IPS-NIHi7 (cell line): ENCODE measurements around the gene RFX2.
"Not testable (repeated sequence)": the region's sequence is repeated elsewhere in the genome, so short reads cannot be mapped to it uniquely, and the experiment has no call there.

ENCODE experiments used
- DNase-seq: peaks from one replicate; pipeline ENCODE4 v3.0.0; 2012; ENCODE audit warnings: mixed read lengths; ENCODE audit errors: extremely low spot score

RFX2 gene

GRCh38 chr19:6012426-6013170 is 97.7 kb downstream of the RFX2 start:
- DNase-seq: no peak

GRCh38 chr19:6011794-6012193 is 98.5 kb downstream of the RFX2 start:
- no peak for DNase-seq

DNA sequence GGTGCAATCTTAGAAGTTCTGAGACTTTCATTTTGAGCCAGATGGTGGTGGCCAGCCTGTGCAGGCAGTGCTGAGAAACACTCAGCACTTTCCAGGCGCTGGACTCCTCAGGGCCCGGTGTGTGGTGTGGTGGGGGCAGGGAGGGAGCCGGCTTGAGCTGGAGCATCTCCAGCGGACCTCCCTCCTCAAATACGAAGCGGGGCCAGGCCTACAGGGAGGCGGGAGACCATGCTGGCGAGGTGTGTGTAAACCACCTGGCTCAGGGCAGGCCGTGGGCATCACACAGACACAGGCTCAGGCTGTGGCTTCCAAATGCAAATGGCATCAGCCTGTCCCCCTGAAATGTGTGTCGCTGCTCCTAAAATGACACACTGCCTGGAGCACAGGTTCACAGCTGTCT is 99.1 kb downstream of the RFX2 start:
- DNase-seq: no peak

DNA sequence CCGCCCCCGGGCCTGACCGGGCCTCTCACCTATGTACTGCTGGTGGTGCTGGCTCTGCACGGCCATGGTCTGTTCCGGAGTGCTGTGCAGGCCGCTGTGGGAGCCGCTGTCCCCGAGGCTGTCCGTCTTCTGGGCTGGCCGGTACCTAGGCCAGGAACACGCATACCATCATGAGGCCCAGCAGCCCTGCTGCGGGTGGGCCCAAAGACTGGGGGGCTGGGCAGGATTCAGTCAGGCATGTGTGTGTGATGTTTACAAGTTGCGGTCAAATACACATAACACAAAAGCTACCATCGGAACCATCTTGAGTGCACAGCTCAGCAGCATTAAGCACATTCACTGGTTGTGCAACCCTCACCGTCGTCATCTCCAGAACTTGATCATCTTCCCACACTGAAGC is 100.2 kb downstream of the RFX2 start:
- DNase-seq: no peak

- DNase-seq: no peak
Measured at GRCh38 chr19:6007866-6008265, 102.4 kb downstream of the RFX2 start.

DNA sequence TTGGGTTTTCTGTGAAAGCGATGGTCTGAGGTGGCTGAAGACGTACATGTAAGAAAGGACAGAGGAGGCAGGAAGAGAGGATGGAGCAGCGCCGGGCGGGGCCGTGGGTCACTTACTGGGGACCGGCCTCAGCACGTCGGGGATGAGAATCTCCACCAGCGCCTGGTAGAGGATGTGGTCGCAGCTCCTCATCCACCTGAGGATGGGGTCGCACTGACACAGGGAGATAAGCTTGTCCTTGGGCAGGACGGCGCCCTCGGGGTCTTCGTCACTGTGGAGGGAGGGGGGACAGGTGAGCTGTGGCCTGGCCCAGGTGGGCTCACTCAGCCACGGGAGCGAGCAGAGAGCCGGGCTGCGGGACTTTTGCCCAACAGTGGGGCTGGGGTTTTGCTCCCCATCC is 103.4 kb downstream of the RFX2 start:
- DNase-seq: no peak

DNA sequence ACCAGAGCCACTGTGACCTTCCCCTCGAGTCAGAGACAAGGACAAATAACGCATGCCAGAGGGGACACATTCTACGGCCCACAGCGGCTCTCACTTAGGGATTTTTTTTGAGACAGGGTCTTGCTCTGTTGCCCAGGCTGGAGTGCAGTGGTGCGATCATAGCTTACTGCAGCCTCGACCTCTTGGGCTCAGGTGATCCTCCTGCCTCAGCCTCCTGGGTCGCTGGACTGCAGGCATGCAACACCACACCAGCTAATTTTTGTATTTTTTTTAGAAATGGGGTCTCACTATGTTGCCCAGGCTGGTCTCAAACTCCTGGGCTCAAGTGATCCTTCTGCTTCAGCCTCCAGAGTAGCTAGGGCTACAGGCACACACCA is 104.2 kb downstream of the RFX2 start:
- not testable (repeated sequence) for DNase-seq

DNA sequence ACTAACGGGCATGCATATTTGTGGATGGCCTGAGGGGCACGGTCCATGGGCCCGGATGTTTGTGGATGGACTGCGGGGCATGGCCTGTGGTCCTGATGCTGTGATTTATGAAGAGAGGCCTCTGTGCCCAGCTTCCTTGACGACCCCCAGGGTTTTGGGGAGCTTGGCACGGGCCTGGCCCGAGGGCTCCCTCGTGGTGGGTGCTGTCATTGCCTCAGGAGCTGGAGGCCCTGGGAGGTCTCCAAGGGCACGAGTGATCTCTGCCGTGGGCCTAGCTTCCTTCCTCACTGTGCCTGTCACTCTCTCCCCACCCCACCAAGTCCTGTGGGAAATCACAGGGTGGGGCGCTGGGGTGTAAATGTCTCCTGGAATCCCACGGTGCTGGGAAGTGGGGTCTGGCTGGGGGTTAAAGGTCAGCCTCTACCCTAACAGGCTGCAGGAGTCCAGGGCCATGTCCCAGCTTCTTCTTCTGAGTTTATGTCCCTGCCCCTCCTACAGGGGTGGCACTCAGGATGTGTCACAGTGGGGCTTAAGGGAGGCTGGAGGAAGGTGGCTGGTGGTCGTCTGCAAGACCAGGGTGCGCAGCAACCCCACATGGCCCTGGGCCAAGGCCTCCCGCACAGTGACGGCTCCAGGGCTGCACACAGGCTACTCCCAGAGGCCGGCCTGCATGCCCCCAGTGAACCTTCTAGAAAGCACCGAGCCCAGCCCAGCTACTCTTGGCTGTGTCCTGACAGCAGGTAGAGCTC is 104.8 kb downstream of the RFX2 start:
- no peak for DNase-seq

- DNase-seq: no peak
Measured at GRCh38 chr19:6003976-6004375, 106.3 kb downstream of the RFX2 start.

DNA sequence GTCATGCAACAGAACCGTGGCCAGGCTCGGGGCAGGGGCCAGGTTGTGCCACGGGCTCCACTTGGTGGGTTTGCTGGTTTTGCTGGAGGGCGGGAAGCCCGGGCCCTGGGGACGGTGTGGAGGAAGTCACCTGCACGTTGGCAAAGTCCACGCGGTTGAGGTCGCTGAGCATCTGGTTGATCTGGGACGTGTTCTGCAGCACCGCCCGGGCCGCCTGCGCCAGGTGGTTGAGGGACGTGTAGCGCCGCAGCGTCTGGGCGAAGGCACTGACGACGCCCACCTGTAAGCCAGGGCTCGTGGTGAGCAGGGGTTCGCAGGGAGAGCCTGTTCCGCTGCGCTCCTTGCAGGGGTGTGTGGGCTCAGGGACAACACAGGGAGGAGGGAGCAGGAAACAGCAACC is 107.7 kb downstream of the RFX2 start:
- no peak for DNase-seq

GRCh38 chr19:6000228-6000847 is 110.0 kb downstream of the RFX2 start:
- no peak for DNase-seq

DNA sequence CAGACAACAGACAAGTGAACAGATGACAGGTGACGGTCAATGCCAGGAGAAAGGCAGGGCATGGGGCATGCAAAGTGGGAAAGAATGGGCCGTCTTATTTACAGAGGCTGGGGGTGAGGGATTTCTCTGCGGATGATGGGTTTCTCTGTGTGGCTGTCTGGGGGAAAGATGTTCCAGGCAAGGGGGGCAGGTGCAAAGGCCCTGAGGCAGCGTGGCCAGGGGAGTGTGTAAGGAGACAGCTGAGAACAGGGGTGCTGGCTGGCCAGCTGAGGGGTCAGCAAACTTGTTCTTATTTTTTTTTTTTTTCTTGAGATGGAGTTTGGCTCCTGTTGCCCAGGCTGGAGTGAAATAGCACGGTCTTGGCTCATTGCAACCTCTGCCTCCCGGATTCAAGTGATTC is 110.6 kb downstream of the RFX2 start:
- DNase-seq: no peak

DNA sequence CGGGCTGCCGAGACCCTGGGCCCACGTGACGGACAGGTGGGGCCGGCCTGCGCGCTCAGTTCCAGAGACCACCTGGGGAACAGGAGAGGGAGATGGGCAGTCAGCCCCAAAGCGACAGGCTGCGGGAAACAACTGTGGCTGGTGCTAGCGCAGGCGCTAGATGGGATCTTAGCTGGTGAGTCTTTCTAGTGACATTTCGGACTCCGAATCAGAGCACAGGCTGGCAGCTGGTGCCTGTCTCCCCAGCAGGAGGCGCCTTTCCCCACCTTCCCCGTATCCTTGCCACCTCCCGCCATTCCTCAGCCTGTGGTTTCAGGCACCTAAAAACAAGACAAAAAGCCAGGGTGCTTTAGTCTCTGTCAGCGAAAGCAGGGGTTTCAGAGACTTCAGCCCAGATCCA is 112.9 kb downstream of the RFX2 start:
- peak; percentile 85 for DNase-seq

DNA sequence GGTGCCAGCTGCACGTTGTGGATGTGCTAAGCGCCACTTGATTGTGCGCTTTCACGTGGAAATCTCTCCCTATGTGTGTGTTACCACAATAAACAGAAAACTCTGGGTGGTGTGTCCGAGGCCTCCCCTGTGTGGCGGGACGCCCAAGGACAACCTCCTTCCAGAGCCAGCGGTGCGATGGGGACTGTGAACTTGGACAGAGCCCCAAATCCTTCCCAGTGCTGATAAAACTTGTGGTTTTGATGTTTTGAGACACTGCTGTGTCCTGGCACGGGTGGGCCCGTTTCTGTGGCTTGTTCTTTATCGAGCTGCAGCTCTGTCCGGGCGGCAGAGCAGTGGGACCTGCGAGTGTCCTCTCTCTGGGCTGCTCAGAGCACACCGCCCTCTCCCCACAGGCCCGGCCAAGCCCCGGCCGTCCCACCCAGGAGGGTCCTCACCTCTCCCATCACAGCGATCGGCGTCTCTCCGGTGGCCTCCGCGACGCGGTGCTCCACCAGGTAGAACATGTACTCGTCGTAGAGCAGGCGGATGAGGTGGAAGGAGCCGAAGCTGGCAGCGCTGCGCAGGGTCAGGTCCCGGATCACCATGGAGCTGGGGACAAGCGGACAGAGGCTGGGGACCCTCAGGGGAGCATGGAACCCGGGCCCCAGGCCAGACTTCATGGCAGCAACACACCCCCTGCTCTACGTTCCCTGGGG is 113.5 kb downstream of the RFX2 start:
- DNase-seq: no peak

DNA sequence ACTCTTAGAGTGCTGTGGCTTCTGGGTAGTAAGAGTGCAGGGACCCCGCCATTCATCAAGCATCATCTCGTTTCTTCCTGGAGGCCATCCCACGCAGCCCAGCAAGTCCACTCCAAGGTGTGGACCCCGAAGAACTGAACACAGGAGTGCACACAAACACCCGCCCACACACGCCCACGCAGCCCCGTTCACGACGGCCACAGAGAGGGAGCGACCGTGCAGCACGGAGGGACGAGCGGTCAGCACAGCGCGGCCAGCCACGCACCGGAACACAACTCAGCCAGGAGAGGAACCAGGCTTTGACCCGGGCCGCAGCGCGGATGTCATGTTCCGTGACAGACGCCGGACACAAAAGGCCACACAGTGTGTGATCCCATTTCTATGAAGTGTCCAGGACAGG is 114.2 kb downstream of the RFX2 start:
- DNase-seq: no peak

DNA sequence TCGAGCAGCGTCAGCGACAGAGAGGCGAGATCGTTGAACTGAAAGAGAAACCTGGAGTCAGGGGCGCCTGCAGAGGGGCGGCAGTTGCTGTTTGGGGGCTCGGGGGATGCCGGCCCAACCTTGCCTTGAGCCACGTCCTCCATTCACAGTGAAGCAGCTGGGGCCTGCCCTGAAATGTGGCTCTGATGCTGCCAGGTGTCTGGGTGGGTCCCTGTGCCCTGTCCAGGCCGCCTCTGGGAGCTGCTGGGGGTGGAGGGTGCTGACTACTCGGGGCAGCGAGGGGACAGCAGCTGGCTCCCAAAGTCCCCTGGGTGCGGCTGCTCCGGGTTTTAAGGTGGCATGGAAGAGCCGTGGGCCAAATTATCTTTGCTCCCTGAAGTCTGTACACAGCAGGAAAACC is 114.7 kb downstream of the RFX2 start:
- no peak for DNase-seq

GRCh38 chr19:5994405-5995165 is 115.7 kb downstream of the RFX2 start:
- no peak for DNase-seq

DNA sequence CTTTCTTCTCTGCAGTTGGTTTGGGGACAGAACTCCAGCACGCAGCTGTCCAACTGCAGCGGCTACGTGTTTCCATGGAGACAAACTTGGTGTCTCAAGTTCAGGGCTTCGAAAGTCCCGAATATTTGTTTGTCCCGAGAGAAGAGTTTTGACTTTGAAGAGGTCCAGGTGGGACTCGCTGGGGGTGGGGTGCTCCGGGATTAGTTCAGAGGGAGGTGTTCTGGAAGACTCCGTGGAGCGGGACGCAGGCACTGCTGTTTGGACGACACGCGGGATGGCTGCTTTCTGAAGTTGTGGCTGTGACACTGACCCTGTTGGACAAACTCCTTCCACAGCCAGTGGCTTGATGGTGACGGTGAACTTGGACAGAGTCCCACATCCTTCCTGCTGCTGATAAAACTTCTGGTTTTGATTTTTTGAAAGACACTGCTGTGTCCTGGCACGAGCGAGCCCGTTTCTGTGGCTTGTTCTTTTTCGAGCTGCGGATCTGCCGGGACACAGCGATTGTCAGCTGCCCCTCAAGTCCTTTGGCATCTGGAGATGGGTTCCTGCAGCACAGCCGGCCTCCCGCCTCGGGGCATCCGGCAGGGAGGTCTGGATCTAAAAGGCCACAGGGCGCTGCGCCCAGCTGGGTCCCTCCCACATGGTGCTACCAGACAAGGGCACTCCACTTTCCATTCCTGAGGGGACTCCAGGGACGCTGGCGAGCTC is 116.5 kb downstream of the RFX2 start:
- DNase-seq: no peak

- DNase-seq: no peak
Measured at GRCh38 chr19:5993201-5993600, 117.1 kb downstream of the RFX2 start.

DNA sequence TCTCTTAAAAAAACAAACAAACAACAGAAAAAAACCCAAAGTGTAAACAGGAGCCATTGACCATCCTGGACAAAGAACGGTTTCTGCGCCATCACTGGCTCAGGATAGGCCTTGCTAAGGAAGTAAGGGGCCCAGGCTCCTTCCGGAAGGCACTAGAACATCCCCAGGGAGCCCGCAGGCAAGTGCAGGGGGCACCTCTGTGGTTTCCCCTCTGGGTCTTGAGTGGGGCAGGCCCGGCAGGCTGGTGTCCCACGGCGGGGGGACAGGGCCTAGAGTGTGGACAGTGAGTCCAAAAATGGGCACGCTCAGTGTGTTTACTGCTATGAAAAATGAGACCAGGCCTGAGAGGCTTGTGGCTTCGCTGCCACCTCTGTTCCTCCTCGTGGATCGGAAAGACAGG is 117.5 kb downstream of the RFX2 start:
- DNase-seq: no peak

- no peak for DNase-seq
Measured at GRCh38 chr19:5991244-5991838, 119.0 kb downstream of the RFX2 start.
